ENCODE data around the gene MSX2.

The MSX2 gene

GRCh38 chr5:174719793-174720611, 4.4 kb upstream of the MSX2 start:
- DNase-seq, result no peak

GRCh38 chr5:174720612-174721529, 3.5 kb upstream of the MSX2 start:
- DNase-seq, result no peak

- DNase-seq, result no peak
Observed at GRCh38 chr5:174721530-174722432, 2.6 kb upstream of the MSX2 start.

GRCh38 chr5:174722500-174722899, 1.9 kb upstream of the MSX2 start:
- no peak for DNase-seq

GRCh38 chr5:174723315-174723978, 935 bp upstream of the MSX2 start:
- DNase-seq, result no peak

GRCh38 chr5:174723979-174724483, 351 bp upstream of the MSX2 start:
- no peak for DNase-seq

GRCh38 chr5:174725261-174725990, 1.0 kb downstream of the MSX2 start:
- no peak for DNase-seq

- DNase-seq, result no peak
Observed at GRCh38 chr5:174725991-174726601, 1.7 kb downstream of the MSX2 start.

- DNase-seq, result no peak
Observed at GRCh38 chr5:174726916-174727793, 2.8 kb downstream of the MSX2 start.

- no peak for DNase-seq
Observed at GRCh38 chr5:174727794-174728680, 3.7 kb downstream of the MSX2 start.

- DNase-seq, result no peak
Observed at GRCh38 chr5:174729075-174729680, 4.8 kb downstream of the MSX2 start.

GRCh38 chr5:174731214-174732035, 7.0 kb downstream of the MSX2 start:
- no peak for DNase-seq

- DNase-seq, result no peak
Observed at GRCh38 chr5:174732036-174733020, 7.9 kb downstream of the MSX2 start.

- no peak for DNase-seq
Observed at GRCh38 chr5:174733091-174733690, 8.8 kb downstream of the MSX2 start.

GRCh38 chr5:174733836-174734235, 9.5 kb downstream of the MSX2 start:
- no peak for DNase-seq
